ENCODE results near the gene DDRGK1. TPM values are rescaled to one million over a fixed set of nuclear protein-coding genes. Genes with fewer than 3 reads are reported as not detected.
"Not testable (repeated sequence)": the region's sequence is repeated elsewhere in the genome, so short reads cannot be mapped to it uniquely, and the experiment has no call there.

DDRGK1 gene
- total RNA-seq, 1 donor from 2014 or later, result 84.2 TPM

- peaks cover 4% of the 10 kb centered on the region for H3K36me3 Mint-ChIP-seq (ENCODE audit: unreplicated experiment)
- H3K4me1 Mint-ChIP-seq (ENCODE audit: unreplicated experiment), result peaks cover 38% of the 10 kb centered on the region
- H3K4me3 Mint-ChIP-seq (ENCODE audit: unreplicated experiment), result peak overlapping the region; percentile 64
- peak overlapping the region; percentile 8 for H3K27ac Mint-ChIP-seq (ENCODE audit: unreplicated experiment)
- no peaks in the 10 kb centered on the region for H3K9me3 Mint-ChIP-seq (ENCODE audit: unreplicated experiment)
- DNase-seq (ENCODE audit: extremely low spot score, unreplicated experiment), result no peak
- no peaks in the 10 kb centered on the region for H3K27me3 Mint-ChIP-seq (ENCODE audit: unreplicated experiment)
- TF ChIP-seq CTCF (IDR thresholded peaks at IDR 0.05), result no peak
Observed at GRCh38 chr20:3156811-3157619, 47.5 kb downstream of the DDRGK1 start.

GRCh38 chr20:3152057-3152644 lies 52.3 kb downstream of the DDRGK1 start:
- DNase-seq (ENCODE audit: extremely low spot score, unreplicated experiment); H3K9me3 Mint-ChIP-seq (ENCODE audit: unreplicated experiment); H3K27me3 Mint-ChIP-seq (ENCODE audit: unreplicated experiment); H3K4me3 Mint-ChIP-seq (ENCODE audit: unreplicated experiment): not testable (repeated sequence)
- H3K27ac Mint-ChIP-seq (ENCODE audit: unreplicated experiment), result peak overlapping the region; percentile 57
- peaks cover 21% of the 10 kb centered on the region for H3K36me3 Mint-ChIP-seq (ENCODE audit: unreplicated experiment)
- H3K4me1 Mint-ChIP-seq (ENCODE audit: unreplicated experiment), result peaks cover 17% of the 10 kb centered on the region

GRCh38 chr20:3150908-3151307 lies 53.6 kb downstream of the DDRGK1 start:
- Mint-ChIP-seq H3K4me3 (ENCODE audit: unreplicated experiment) (no peak overlapping the region), H3K36me3 (ENCODE audit: unreplicated experiment) (peaks cover 27% of the 10 kb centered on the region), H3K27ac (ENCODE audit: unreplicated experiment) (no peak overlapping the region), H3K4me1 (ENCODE audit: unreplicated experiment) (peaks cover 8% of the 10 kb centered on the region), H3K27me3 (ENCODE audit: unreplicated experiment) (no peaks in the 10 kb centered on the region), H3K9me3 (ENCODE audit: unreplicated experiment) (no peaks in the 10 kb centered on the region)
- no peak for TF ChIP-seq CTCF (IDR thresholded peaks at IDR 0.05)
- no peak for DNase-seq (ENCODE audit: extremely low spot score, unreplicated experiment)

GRCh38 chr20:3146732-3147341 lies 57.6 kb downstream of the DDRGK1 start:
- peaks cover 2% of the 10 kb centered on the region for H3K4me1 Mint-ChIP-seq (ENCODE audit: unreplicated experiment)
- no peaks in the 10 kb centered on the region for H3K27me3 Mint-ChIP-seq (ENCODE audit: unreplicated experiment)
- peaks cover 31% of the 10 kb centered on the region for H3K36me3 Mint-ChIP-seq (ENCODE audit: unreplicated experiment)
- no peak for TF ChIP-seq CTCF (IDR thresholded peaks at IDR 0.05)
- no peak overlapping the region for H3K4me3 Mint-ChIP-seq (ENCODE audit: unreplicated experiment)
- no peak for DNase-seq (ENCODE audit: extremely low spot score, unreplicated experiment)
- no peak overlapping the region for H3K27ac Mint-ChIP-seq (ENCODE audit: unreplicated experiment)
- H3K9me3 Mint-ChIP-seq (ENCODE audit: unreplicated experiment), result peaks cover 7% of the 10 kb centered on the region

- Mint-ChIP-seq H3K27ac (ENCODE audit: unreplicated experiment) (no peak overlapping the region), H3K4me1 (ENCODE audit: unreplicated experiment) (no peaks in the 10 kb centered on the region), H3K27me3 (ENCODE audit: unreplicated experiment) (no peaks in the 10 kb centered on the region), H3K4me3 (ENCODE audit: unreplicated experiment) (no peak overlapping the region), H3K9me3 (ENCODE audit: unreplicated experiment) (peaks cover 7% of the 10 kb centered on the region), H3K36me3 (ENCODE audit: unreplicated experiment) (peaks cover 14% of the 10 kb centered on the region)
- DNase-seq (ENCODE audit: extremely low spot score, unreplicated experiment), result no peak
- no peak for TF ChIP-seq CTCF (IDR thresholded peaks at IDR 0.05)
Observed at GRCh38 chr20:3141757-3142156, 62.7 kb downstream of the DDRGK1 start.

Other genes starting within 250 kb of the DDRGK1 start
- gene GNRH2, start 161.1 kb downstream of the DDRGK1 start, total RNA-seq, result not detected in 2 replicates
- 40.1 and 44.4 TPM in 2 replicates for gene MRPS26, start 158.6 kb downstream of the DDRGK1 start, total RNA-seq
- gene OXT, start 133.1 kb downstream of the DDRGK1 start, total RNA-seq, result not detected in 2 replicates
- not detected in 2 replicates for gene AVP, start 120.0 kb downstream of the DDRGK1 start, total RNA-seq
- 13.5 and 14.0 TPM in 2 replicates for gene FASTKD5, start 44.8 kb downstream of the DDRGK1 start, total RNA-seq
- gene UBOX5, start 44.8 kb downstream of the DDRGK1 start, total RNA-seq, result 5.9 and 7.3 TPM in 2 replicates
- 6.6 and 6.9 TPM in 2 replicates for gene LZTS3, start 31.1 kb downstream of the DDRGK1 start, total RNA-seq
- gene ITPA, start 4.8 kb upstream of the DDRGK1 start, total RNA-seq, result 57.5 and 58.4 TPM in 2 replicates
- 2.4 and 3.2 TPM in 2 replicates for gene SLC4A11, start 34.5 kb upstream of the DDRGK1 start, total RNA-seq
- 13.7 and 15.1 TPM in 2 replicates for gene DNAAF9, start 203.0 kb upstream of the DDRGK1 start, total RNA-seq

Measured in osteocyte (in vitro differentiated cells).